ENCODE data around the gene ZNF587. TPM values are rescaled to one million over a fixed set of nuclear protein-coding genes. Genes with fewer than 3 reads are reported as not detected.
"Not testable (repeated sequence)": the region's sequence is repeated elsewhere in the genome, so short reads cannot be mapped to it uniquely, and the experiment has no call there.

The ZNF587 gene
- total RNA-seq, 2 donors from 2014 or later: 46.4 to 70.7 TPM

DNA sequence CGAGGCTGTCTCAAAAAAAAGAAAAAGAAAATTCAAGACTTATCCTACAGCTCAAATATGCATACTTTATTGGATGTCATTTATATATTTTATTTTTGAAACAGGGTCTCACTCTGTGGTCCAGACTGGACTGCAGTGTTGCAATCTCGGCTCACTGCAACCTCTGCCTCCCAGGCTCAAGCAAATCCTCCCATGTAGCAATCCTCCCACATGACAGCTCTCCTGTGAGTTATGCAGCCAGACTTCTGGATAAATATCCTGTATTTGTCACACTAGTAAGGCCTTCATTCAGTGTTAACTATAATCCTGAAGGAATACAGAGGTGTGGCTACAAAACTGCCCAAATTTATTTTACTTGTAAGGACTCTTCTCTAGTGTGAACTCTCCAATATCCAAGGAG is 42.1 kb upstream of the ZNF587 start:
- Histone ChIP-seq H3K9me3 (no peaks in the 10 kb centered on the region), H3K9ac (ENCODE audit: low read depth in 2 of 2, low read length in 2 of 2) (no peak overlapping the region), H3K36me3 (peaks cover 4% of the 10 kb centered on the region), H3K27ac (no peak overlapping the region), H3K4me1 (peaks cover 15% of the 10 kb centered on the region), H3K4me3 (no peak overlapping the region), H3K27me3 (no peaks in the 10 kb centered on the region)
- TF ChIP-seq, protein P1, sequence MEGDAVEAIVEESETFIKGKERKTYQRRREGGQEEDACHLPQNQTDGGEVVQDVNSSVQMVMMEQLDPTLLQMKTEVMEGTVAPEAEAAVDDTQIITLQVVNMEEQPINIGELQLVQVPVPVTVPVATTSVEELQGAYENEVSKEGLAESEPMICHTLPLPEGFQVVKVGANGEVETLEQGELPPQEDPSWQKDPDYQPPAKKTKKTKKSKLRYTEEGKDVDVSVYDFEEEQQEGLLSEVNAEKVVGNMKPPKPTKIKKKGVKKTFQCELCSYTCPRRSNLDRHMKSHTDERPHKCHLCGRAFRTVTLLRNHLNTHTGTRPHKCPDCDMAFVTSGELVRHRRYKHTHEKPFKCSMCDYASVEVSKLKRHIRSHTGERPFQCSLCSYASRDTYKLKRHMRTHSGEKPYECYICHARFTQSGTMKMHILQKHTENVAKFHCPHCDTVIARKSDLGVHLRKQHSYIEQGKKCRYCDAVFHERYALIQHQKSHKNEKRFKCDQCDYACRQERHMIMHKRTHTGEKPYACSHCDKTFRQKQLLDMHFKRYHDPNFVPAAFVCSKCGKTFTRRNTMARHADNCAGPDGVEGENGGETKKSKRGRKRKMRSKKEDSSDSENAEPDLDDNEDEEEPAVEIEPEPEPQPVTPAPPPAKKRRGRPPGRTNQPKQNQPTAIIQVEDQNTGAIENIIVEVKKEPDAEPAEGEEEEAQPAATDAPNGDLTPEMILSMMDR (IDR thresholded peaks at IDR 0.05): no peak
- no peak for DNase-seq
- intact Hi-C loops (cut with DNase I): no loop called here

- not testable (repeated sequence) for H3K27ac ChIP-seq
These were observed 39.0 kb upstream of the ZNF587 start for GRCh38 chr19:57810410-57811295.

DNA sequence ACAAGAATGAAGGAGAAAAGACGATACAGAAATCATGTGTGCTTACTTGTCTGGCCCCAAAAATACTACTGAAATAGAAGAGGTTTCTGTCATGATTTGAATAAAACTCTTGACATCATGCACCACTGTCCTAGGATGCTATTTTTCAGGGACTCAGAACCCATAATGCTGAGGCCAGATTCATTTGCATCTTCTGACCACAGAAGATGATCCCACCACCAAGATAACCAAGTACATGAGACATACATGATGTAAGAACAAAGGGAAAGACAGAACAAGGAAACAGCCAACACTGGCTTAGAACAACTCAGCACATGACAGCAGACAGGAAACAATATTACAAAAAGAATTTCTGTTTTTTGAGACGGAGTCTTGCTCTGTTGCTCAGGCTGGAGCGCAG is 37.4 kb upstream of the ZNF587 start:
- Histone ChIP-seq H3K27ac (no peak overlapping the region), H3K27me3 (no peaks in the 10 kb centered on the region), H3K36me3 (peaks cover 4% of the 10 kb centered on the region), H3K9ac (ENCODE audit: low read depth in 2 of 2, low read length in 2 of 2) (no peak overlapping the region), H3K9me3 (no peaks in the 10 kb centered on the region), H3K4me1 (peaks cover 14% of the 10 kb centered on the region), H3K4me3 (no peak overlapping the region)
- intact Hi-C loops (cut with DNase I): no loop called here
- TF ChIP-seq, protein P1 (IDR thresholded peaks at IDR 0.05): no peak
- no peak for DNase-seq

More at GRCh38 chr19:57810410-57811295, 39.0 kb upstream of the ZNF587 start:
- H3K4me1 ChIP-seq: peaks cover 16% of the 10 kb centered on the region
- H3K9ac ChIP-seq (ENCODE audit: low read depth in 2 of 2, low read length in 2 of 2); DNase-seq; H3K4me3 ChIP-seq; intact Hi-C loops (cut with DNase I); H3K9me3 ChIP-seq; H3K36me3 ChIP-seq; H3K27me3 ChIP-seq: not testable (repeated sequence)

- H3K4me1 ChIP-seq: peaks cover 14% of the 10 kb centered on the region
- intact Hi-C loops (cut with DNase I); H3K27me3 ChIP-seq; DNase-seq; H3K9me3 ChIP-seq; H3K36me3 ChIP-seq: not testable (repeated sequence)
- H3K27ac ChIP-seq: peak overlapping the region; percentile 62
- peak overlapping the region; percentile 67 to 92 for H3K9ac ChIP-seq (ENCODE audit: low read depth in 2 of 2, low read length in 2 of 2)
- H3K4me3 ChIP-seq: peak overlapping the region; percentile 81
These were observed 36.5 kb upstream of the ZNF587 start for GRCh38 chr19:57812975-57813820.

- Histone ChIP-seq H3K27me3 (no peaks in the 10 kb centered on the region), H3K9me3 (no peaks in the 10 kb centered on the region), H3K4me1 (peaks cover 14% of the 10 kb centered on the region), H3K27ac (peak overlapping the region; percentile 62), H3K4me3 (peak overlapping the region; percentile 81), H3K36me3 (peaks cover 4% of the 10 kb centered on the region), H3K9ac (ENCODE audit: low read depth in 2 of 2, low read length in 2 of 2) (peak overlapping the region; percentile 67 to 92)
- TF ChIP-seq, protein P1 (IDR thresholded peaks at IDR 0.05): no peak
- DNase-seq: peak; percentile 72
- intact Hi-C loops (cut with DNase I): no loop called here
These were observed 35.6 kb upstream of the ZNF587 start for GRCh38 chr19:57813919-57814504.
